Parathyroid adenoma (tissue), 2 donors: ENCODE measurements around the gene SLX9.

Experiments
- H2AFZ ChIP-seq: fragments of 300-600 bp; sonication (generic); one replicate; pipeline ENCODE4 v1.7.0; 2017; ENCODE audit warnings: antibody characterized with exemption, mild to moderate bottlenecking
- H3K27ac ChIP-seq: fragments of 300-600 bp; sonication (generic); one replicate; pipeline ENCODE4 v1.7.0; 2017
- H3K27me3 ChIP-seq: fragments of 300-600 bp; sonication (generic); one replicate; pipeline ENCODE4 v1.7.0; 2017; ENCODE audit warnings: low read length; ENCODE audit not compliant: control insufficient read depth, insufficient read depth
- H3K36me3 ChIP-seq: fragments of 300-600 bp; sonication (generic); one replicate; pipeline ENCODE4 v1.7.0; 2017; ENCODE audit warnings: low read length; ENCODE audit not compliant: control insufficient read depth, insufficient read depth
- H3K4me1 ChIP-seq: fragments of 300-600 bp; sonication (generic); one replicate; pipeline ENCODE4 v1.7.0; 2017; ENCODE audit warnings: control low read depth
- H3K4me2 ChIP-seq: fragments of 300-600 bp; sonication (generic); one replicate; pipeline ENCODE4 v1.7.0; 2017; ENCODE audit warnings: low read length
- H3K4me3 ChIP-seq: fragments of 300-600 bp; sonication (generic); one replicate; pipeline ENCODE4 v1.7.0; 2017; ENCODE audit warnings: low read depth, low read length
- H3K79me2 ChIP-seq: fragments of 300-600 bp; sonication (generic); one replicate; pipeline ENCODE4 v1.7.0; 2017; ENCODE audit warnings: control low read depth
- H3K9ac ChIP-seq: fragments of 300-600 bp; sonication (generic); one replicate; pipeline ENCODE4 v1.7.0; 2017; ENCODE audit warnings: mild to moderate bottlenecking
- H3K9me3 ChIP-seq: fragments of 300-600 bp; sonication (generic); one replicate; pipeline ENCODE4 v1.7.0; 2017; ENCODE audit warnings: low read length; ENCODE audit not compliant: control insufficient read depth
- TF ChIP-seq, protein P1 (sequence below): fragments of 300-600 bp; sonication (generic); IDR thresholded peaks from one replicate; pipeline ENCODE4 v1.7.0; 2017; ENCODE audit warnings: antibody characterized with exemption, mild to moderate bottlenecking
- donor health status: primary hyperparathyroidism.

Gene SLX9

DNA sequence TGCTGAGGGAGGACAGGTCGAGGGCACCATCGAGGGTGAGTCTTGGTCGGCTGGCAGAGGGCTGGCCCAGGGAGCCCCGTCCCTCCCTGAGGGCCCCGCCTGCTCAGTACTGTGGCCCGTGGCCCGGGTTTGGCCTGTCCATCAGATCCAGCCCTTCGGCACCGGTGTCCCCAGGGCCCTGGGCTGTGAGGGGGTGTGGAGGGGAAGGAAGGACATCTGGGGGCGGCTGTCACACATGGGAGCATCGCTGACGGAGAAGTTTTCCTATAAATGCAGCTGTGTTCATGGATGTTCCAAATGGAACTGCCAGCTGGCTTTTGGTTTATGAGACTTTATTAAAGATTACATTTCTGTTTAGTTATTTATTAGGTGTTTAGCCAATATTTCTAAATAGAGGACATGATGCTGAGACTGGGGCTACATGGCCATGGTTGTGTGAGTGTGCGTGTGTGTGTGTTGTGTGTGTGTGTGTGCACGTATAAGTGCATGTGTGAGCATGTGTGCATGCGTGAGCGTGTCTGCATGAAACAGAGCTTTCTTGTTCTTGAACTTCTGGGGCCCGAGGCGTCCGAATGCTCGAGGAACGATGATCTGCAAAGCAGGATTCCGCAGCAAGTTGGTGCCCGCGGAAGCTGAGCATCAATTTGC lies 54.3 kb downstream of the SLX9 start:
- TF ChIP-seq, protein P1, sequence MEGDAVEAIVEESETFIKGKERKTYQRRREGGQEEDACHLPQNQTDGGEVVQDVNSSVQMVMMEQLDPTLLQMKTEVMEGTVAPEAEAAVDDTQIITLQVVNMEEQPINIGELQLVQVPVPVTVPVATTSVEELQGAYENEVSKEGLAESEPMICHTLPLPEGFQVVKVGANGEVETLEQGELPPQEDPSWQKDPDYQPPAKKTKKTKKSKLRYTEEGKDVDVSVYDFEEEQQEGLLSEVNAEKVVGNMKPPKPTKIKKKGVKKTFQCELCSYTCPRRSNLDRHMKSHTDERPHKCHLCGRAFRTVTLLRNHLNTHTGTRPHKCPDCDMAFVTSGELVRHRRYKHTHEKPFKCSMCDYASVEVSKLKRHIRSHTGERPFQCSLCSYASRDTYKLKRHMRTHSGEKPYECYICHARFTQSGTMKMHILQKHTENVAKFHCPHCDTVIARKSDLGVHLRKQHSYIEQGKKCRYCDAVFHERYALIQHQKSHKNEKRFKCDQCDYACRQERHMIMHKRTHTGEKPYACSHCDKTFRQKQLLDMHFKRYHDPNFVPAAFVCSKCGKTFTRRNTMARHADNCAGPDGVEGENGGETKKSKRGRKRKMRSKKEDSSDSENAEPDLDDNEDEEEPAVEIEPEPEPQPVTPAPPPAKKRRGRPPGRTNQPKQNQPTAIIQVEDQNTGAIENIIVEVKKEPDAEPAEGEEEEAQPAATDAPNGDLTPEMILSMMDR: no peak
- Histone ChIP-seq H3K4me2 (no peak overlapping the region), H3K4me3 (no peak overlapping the region), H3K9me3 (no peaks in the 10 kb centered on the region), H3K36me3 (no peaks in the 10 kb centered on the region), H2AFZ (no peak overlapping the region), H3K9ac (no peak overlapping the region), H3K27ac (no peak overlapping the region), H3K79me2 (no peaks in the 10 kb centered on the region), H3K4me1 (no peaks in the 10 kb centered on the region), H3K27me3 (no peaks in the 10 kb centered on the region)

DNA sequence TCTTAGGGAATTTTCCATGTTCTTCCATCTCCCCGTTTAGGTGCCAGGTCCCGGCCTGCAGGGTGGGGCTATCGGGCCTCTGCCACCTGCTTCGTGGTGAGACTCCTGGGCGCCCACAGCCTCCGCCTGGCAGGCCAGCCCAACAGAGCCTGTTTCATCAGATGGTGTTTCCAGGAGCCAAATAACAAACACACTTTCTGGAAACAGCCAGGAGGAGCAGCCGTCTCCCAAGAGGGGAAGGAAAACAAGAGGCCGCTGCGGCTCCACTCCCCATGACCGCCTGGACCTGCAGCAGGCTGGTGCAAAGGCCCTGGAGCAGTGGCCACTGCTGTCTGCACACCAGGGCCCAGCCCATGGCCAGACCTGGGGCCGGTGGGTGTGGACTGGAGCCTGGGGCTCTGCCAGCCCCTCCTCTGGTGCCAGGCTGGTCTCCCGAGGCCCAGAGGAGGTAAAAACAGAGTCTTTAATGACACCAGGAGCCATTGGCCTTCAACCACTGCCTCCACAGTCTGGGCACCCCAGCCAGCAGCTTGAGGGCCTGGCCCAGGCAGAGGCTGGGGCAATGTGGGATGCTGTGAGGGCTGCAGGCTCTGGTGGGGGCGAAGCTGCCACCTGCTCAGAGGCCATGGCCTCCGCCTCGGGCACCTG lies 55.0 kb downstream of the SLX9 start:
- Histone ChIP-seq H3K36me3 (no peaks in the 10 kb centered on the region), H3K9me3 (no peaks in the 10 kb centered on the region), H3K4me2 (no peak overlapping the region), H3K79me2 (no peaks in the 10 kb centered on the region), H3K4me3 (no peak overlapping the region), H3K4me1 (no peaks in the 10 kb centered on the region), H3K9ac (no peak overlapping the region), H3K27me3 (no peaks in the 10 kb centered on the region), H3K27ac (no peak overlapping the region), H2AFZ (no peak overlapping the region)
- TF ChIP-seq, protein P1: no peak

DNA sequence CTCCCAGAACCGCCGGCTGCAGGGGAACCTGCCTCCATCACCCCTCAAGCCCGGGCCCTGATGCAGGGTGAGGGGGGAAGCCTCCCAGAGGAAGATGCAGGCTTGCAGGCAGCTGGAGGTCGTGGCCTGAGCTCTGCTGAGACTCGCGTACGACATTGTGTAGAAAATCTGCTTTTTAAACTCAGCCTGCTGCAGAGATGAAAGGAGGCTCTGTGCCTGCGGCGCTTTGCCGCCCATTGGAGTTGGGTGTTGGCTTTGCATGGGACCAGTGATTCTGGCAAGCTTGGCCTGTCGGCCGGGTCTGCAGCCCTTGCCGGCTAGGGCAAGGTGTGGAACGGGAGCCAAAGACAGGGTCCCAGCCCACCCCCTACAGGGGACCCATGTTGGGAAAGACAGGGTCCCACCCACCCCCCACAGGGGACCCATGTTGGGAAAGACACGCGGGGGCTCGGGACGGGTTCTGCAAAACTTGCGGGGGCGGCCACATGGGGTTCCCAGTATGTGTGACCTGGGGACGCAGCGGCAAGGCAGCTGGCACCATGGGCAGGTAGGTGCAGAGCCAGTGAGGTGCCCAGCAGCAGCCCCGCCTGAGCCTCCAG lies 55.6 kb downstream of the SLX9 start:
- H3K27ac ChIP-seq: no peak overlapping the region
- no peak overlapping the region for H2AFZ ChIP-seq
- H3K79me2 ChIP-seq: no peaks in the 10 kb centered on the region
- no peaks in the 10 kb centered on the region for H3K36me3 ChIP-seq
- no peak overlapping the region for H3K9ac ChIP-seq
- no peaks in the 10 kb centered on the region for H3K4me1 ChIP-seq
- TF ChIP-seq, protein P1: no peak
- H3K9me3 ChIP-seq: no peaks in the 10 kb centered on the region
- no peak overlapping the region for H3K4me2 ChIP-seq
- no peaks in the 10 kb centered on the region for H3K27me3 ChIP-seq
- H3K4me3 ChIP-seq: no peak overlapping the region

DNA sequence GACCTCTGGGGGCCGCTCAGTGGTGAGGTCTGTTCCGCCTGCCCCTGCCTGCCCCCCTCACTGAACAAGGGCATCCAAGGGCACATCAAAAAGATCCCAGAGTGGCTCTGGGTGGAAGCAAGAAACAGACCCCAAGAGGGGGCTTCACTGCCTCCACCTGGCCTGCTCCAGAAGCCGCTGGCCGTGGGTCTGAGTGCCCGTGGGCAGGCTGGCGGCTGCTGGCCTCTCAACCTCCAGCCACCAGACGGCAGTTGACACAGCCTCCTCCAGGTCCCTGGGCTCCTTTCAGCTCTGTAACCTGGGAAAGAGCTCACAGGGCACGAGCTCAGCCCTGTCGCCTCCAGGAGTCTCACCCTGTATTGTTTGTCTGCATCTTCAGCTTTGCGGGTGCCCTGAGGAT lies 56.3 kb downstream of the SLX9 start:
- no peak overlapping the region for H3K4me2 ChIP-seq
- no peak overlapping the region for H3K27ac ChIP-seq
- no peaks in the 10 kb centered on the region for H3K27me3 ChIP-seq
- H3K79me2 ChIP-seq: no peaks in the 10 kb centered on the region
- TF ChIP-seq, protein P1: no peak
- H3K4me3 ChIP-seq: no peak overlapping the region
- H2AFZ ChIP-seq: no peak overlapping the region
- H3K9me3 ChIP-seq: no peaks in the 10 kb centered on the region
- no peaks in the 10 kb centered on the region for H3K36me3 ChIP-seq
- H3K9ac ChIP-seq: no peak overlapping the region
- H3K4me1 ChIP-seq: no peaks in the 10 kb centered on the region
